Kidney (tissue), 14 donors: Measurements from ENCODE around the gene TSKU. TPM values are rescaled to one million over a fixed set of nuclear protein-coding genes. Genes with fewer than 3 reads are reported as not detected.

ENCODE experiments used
- DNase-seq, 5 donors: peaks; one replicate each; pipeline ENCODE4 v3.0.0-alpha.2; 2013 to 2020
- FAIRE-seq: peaks from 2 replicates; lab custom pipeline; 2012; peaks lifted over from hg19 to GRCh38; lab: Jason Lieb, UNC
- H3K27ac ChIP-seq, 2 donors: one replicate each; pipeline ENCODE4 v1.7.0; 2013; ENCODE audit warnings: low read depth in 2 of 2, low read length in 2 of 2, inconsistent platforms in 1 of 2
- H3K27me3 ChIP-seq: one replicate; pipeline ENCODE4 v1.7.1; 2013; ENCODE audit warnings: low read length, inconsistent platforms; ENCODE audit not compliant: control insufficient read depth, insufficient read depth
- H3K36me3 ChIP-seq, 3 donors: one replicate each; pipeline versions ENCODE4 v1.7.0 to v1.7.1; 2013; ENCODE audit warnings: low read length in 3 of 3, control low read depth in 1 of 3, inconsistent platforms in 1 of 3; ENCODE audit not compliant: insufficient read depth in 3 of 3, control insufficient read depth in 2 of 3
- H3K4me1 ChIP-seq, 3 donors: one replicate each; pipeline versions ENCODE4 v1.7.0 to v1.7.1; 2013; ENCODE audit warnings: low read length in 3 of 3, inconsistent platforms in 1 of 3, low read depth in 1 of 3; ENCODE audit not compliant: control insufficient read depth in 2 of 3, insufficient read depth in 2 of 3
- H3K4me3 ChIP-seq, 3 donors: one replicate each; pipeline versions ENCODE4 v1.7.0 to v1.8.1; 2013; ENCODE audit warnings: low read length in 3 of 3, control low read depth in 1 of 3, inconsistent platforms in 1 of 3
- H3K9ac ChIP-seq, 3 donors: one replicate each; pipeline versions ENCODE4 v1.7.0 to v1.7.1; 2013; ENCODE audit warnings: low read length in 3 of 3, control low read depth in 1 of 3, inconsistent platforms in 1 of 3
- H3K9me3 ChIP-seq, 3 donors: one replicate each; pipeline versions ENCODE4 v1.7.0 to v1.7.1; 2013; ENCODE audit warnings: low read length in 3 of 3, control low read depth in 1 of 3, inconsistent platforms in 1 of 3; ENCODE audit not compliant: control insufficient read depth in 2 of 3, insufficient read depth in 1 of 3
- intact Hi-C: fragments of 100-400 bp; cut with DNase I; formaldehyde crosslinking; loops from one replicate; pipeline ENCODE4 v1.11.1; 2022
- polyA plus RNA-seq: library from polyadenylated mRNA; stranded (reverse); fragments of 350-450 nt; fragmentation: Illumina TruSeq; extraction: RNeasy Lipid Tissue Mini Kit (QIAGEN cat#74804); gene quantifications from one replicate; pipeline ENCODE4 v1.2.3, GENCODE V29; 2014; ENCODE audit warnings: low read depth, low replicate concordance; ENCODE audit not compliant: insufficient read depth
- total RNA-seq: library from RNA; stranded (reverse); fragmentation: NEBNext Ultra II Directional; extraction: Animal tissue kit (Norgen Biotek cat#: 25700); gene quantifications from one replicate; pipeline ENCODE4 v1.2.1, GENCODE V29; 2021
- TF ChIP-seq, protein P1 (sequence below): IDR thresholded peaks from 3 replicates; pipeline ENCODE4 v1.5.1; 2012; ENCODE audit warnings: mild to moderate bottlenecking, moderate library complexity, borderline replicate concordance; ENCODE audit not compliant: insufficient read depth; ENCODE audit errors: extremely low read depth
- donor health status: control.
- donor health status: control.
- donor health status: control.
- donor health status: control.
- donor health status: control.
- donor health status: DM: yes; HTN: yes; CAD: no.
- donor health status: Normal renal cell carcinoma (clear cell type).

The TSKU gene
- total and polyA plus RNA-seq, 2 donors from 2014 or later, result 27.3 to 41.0 TPM

DNA sequence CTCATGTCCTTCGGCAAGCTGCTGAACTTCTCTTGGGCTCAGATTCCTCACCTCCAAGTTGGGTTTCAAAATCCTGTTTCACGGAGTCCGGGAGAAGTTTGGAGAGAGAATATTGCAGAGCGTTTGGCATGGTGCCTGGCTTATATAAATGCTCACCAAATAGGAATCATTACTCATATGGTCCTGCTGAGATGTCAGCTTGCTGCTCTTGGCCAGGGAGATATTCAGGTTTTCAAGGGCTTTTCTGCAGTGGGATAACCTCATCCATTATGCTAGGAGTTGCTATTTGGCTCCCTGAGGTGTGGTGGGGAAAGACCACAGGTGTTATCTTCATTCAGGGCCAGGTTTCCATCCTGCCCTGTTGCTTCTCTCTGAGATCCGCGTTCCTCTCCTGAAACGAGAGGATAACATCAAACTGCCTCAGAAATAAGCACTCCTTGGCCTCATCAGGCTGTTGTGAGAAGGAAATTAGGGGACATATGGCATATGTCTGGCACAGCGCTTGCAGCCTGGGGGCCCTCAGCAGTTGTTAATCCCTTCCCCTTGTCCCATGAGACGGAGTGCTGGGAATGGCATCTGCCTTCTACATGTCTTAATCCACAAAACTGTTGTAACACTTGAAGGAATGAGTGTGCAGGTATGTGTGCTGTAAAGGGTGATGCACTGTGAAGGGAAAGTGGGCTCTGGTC, 47.6 kb downstream of the TSKU start:
- FAIRE-seq, result no peak
- no peak for DNase-seq
- TF ChIP-seq, protein P1, sequence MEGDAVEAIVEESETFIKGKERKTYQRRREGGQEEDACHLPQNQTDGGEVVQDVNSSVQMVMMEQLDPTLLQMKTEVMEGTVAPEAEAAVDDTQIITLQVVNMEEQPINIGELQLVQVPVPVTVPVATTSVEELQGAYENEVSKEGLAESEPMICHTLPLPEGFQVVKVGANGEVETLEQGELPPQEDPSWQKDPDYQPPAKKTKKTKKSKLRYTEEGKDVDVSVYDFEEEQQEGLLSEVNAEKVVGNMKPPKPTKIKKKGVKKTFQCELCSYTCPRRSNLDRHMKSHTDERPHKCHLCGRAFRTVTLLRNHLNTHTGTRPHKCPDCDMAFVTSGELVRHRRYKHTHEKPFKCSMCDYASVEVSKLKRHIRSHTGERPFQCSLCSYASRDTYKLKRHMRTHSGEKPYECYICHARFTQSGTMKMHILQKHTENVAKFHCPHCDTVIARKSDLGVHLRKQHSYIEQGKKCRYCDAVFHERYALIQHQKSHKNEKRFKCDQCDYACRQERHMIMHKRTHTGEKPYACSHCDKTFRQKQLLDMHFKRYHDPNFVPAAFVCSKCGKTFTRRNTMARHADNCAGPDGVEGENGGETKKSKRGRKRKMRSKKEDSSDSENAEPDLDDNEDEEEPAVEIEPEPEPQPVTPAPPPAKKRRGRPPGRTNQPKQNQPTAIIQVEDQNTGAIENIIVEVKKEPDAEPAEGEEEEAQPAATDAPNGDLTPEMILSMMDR, result no peak
- no peak overlapping the region for H3K4me3 ChIP-seq
- H3K27ac ChIP-seq, result no peak overlapping the region
- H3K36me3 ChIP-seq, result no peaks in the 10 kb centered on the region
- H3K4me1 ChIP-seq, result no peaks in the 10 kb centered on the region
- no peak overlapping the region for H3K9ac ChIP-seq
- H3K27me3 ChIP-seq, result no peaks in the 10 kb centered on the region
- intact Hi-C loops, result no loop called here
- no peaks in the 10 kb centered on the region for H3K9me3 ChIP-seq

- Histone ChIP-seq H3K9me3 (no peaks in the 10 kb centered on the region), H3K9ac (no peak overlapping the region), H3K27ac (no peak overlapping the region), H3K4me1 (no peaks in the 10 kb centered on the region), H3K36me3 (no peaks in the 10 kb centered on the region), H3K4me3 (no peak overlapping the region), H3K27me3 (no peaks in the 10 kb centered on the region)
- DNase-seq, result no peak
- no peak for FAIRE-seq
- intact Hi-C loops, result no loop called here
- TF ChIP-seq, protein P1, result no peak
These were observed 48.6 kb downstream of the TSKU start for GRCh38 chr11:76831686-76832310.

DNA sequence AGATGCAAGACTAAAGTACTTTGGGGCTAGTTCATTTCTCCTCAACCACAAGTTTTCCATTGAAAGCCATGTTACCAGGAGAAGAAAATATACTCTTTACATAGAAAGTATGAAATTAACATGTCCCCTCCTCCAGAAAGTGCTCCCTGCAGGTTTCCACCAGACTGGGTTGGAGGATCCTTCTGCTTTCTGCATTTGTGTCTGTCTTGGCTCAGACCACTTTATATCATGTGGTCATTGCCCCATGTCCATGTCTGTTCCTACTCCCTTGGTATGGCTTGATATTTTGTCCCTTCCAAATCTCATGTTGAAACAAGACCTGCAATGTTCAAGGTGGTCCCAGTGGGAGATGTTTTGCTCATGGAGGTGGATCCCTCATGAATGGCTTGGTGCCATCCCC, 49.2 kb downstream of the TSKU start:
- TF ChIP-seq, protein P1, result no peak
- Histone ChIP-seq H3K4me3 (no peak overlapping the region), H3K27ac (no peak overlapping the region), H3K9ac (no peak overlapping the region), H3K9me3 (no peaks in the 10 kb centered on the region), H3K4me1 (peaks cover 0 to 3% (median 0%) of the 10 kb centered on the region in 3 donors), H3K36me3 (no peaks in the 10 kb centered on the region), H3K27me3 (no peaks in the 10 kb centered on the region)
- DNase-seq (no peak), FAIRE-seq (no peak)
- intact Hi-C loops, result no loop called here
